Measurements from ENCODE around the gene TMEM255B.
"Not testable (repeated sequence)": the region's sequence is repeated elsewhere in the genome, so short reads cannot be mapped to it uniquely, and the experiment has no call there.

Gene TMEM255B

DNA sequence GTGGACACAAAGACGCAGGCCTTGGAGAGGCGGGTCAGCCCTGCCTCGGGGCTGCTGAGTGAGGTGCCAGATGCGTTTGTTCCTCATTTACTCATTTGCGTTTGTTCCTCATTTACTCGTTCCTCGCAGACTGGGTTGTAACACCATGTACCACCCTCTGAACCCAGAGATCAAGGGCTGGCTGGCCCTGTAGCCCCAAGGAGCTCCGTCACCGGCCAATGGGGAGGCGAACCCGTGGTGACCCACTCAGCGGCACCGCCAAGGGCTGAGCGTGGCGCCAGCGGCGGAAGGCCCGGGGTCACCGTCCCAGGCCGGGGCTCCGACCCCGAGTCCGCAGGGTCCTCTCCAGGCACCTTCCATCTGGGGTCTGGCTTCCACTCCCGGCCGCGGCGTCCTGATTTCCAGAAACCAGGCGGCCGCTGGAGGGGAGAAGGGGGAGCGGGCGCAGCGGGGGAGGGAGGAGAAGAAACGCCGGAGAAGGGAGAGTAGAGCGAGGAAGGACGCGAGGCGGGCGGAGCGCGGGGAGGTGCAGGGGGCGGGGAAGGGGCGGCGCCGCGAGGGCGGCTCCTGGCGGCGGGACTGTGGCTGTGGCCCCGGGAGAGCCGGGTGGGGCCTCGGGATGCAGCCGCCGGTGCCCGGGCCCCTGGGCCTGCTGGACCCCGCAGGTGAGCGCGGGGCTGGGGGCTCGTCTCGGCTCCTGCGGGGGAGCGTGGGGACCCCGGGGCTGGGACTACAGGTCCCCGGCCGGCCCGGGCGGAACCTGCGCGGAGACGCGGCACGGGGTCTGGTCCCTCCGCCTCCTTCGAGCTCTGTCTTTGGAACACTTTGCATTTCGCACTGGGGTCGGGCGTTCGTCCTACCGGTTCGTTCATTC lies at the start of gene TMEM255B:
Gene TMEM255B (plus strand): TSS at position 576 of the 874 bp plus-strand sequence. CDS start 44 bp downstream, at position 620.
- DNase-seq: peak; percentile 75

- no peak for DNase-seq
These were observed 36.1 kb upstream of the TMEM255B start for GRCh38 chr13:113722921-113723320.

- no peak for DNase-seq
These were observed 35.5 kb upstream of the TMEM255B start for GRCh38 chr13:113723410-113724015.

DNA sequence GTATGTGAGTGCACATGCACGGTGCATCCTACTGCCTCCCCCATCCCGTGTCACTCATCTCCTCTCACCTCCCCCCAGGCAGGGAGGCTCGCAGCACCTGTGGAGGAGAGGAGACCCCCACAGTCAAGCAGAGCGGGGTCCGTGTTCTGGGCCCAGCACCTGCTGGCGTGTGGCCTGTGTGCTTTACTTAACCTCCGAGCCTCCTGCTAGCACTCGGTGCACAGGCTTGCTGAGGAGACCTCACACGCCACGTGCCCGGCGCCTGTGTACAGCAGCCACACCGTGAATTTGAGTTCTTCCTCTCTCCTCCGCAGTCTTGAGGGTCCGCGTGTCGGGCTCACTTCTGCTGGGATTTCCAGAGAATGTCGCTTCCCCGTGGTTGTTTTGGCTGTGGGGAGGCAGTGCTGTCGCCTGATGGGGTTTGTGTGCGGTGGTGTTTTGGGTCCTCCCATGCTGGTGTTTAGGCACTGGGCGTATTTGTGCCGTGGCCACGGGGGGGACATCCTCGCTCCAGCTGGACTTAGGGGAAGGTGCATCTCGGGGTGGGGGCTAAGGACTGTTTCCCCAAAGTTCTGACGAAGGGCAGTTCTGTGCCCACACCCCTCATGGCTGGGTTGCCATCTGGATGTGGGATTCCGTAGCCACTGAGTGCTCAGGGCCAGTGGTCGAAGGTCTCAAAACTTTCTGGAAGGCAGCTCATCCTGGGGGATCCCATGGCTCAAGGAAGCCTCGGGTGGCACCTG lies 34.8 kb upstream of the TMEM255B start:
- no peak for DNase-seq

DNA sequence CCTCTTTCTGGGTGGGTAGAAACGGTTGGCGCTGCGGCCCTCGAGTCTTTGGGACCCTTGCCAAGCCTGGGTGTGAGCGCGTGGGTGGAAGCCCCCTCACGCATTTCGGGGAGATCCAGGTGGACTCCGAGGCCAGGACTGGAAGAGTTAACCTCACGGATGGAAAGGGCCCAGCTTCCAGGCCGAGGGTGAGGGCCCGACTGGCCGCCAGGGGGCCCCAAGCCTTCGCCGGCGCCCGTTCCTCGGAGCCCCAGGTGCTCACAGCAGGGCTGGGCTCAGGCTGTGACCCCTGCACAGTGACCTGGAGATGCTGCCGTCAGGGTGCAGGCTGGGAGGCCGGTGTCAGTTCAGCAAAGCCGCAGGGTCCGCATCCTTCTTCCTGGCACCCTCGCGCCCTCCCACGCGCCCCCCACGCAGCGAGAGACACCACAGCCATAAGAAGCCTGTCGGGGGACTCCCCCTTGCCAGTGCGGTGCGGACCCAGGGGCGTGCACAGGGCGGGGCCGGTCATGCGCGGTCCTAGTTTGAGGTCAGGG lies 34.2 kb upstream of the TMEM255B start:
- peak; percentile 31 for DNase-seq

GRCh38 chr13:113725329-113726105 lies 33.5 kb upstream of the TMEM255B start:
- DNase-seq: not testable (repeated sequence)

GRCh38 chr13:113726106-113726821 lies 32.8 kb upstream of the TMEM255B start:
- DNase-seq: not testable (repeated sequence)

- no peak for DNase-seq
These were observed 32.0 kb upstream of the TMEM255B start for GRCh38 chr13:113726961-113727411.

GRCh38 chr13:113728571-113729054 lies 30.4 kb upstream of the TMEM255B start:
- DNase-seq: no peak

GRCh38 chr13:113729187-113730019 lies 29.6 kb upstream of the TMEM255B start:
- no peak for DNase-seq

DNA sequence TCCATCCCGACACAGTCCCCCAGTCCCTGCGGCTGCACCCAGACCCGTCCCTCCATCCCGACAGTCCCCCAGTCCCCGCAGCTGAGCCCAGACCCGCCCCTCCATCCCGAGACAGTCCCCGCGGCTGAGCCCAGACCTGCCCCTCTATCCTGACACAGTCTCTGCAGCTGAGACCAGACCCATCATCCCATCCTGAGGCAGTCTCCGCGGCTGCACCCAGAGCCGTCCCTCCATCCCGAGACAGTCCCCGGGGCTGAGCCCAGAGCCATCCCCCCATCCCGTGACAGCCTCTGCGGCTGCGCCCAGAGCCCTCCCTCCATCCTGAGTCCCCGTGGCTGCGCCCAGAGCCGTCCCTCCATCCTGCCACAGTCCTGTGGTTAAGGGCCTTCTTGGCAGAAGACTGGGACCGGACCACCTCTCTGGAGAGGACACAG lies 28.8 kb upstream of the TMEM255B start:
- DNase-seq: no peak

DNA sequence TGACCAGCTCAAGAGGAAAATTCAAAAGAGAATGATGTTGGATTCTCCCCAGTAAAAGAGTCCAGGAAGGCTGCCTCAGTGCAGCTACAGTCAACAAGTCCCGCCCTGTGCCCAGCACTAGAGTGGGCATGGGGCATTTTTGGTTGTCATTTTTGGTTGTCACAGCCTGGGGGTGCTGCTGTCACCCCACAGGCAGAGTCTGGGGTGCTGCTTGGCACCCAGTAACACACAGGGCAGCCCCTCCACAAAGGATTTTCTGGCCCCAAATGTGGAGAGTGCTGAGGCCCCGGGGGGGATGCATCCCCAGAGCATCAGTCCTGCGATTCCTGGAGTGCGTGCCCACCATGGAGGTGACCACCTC lies 28.2 kb upstream of the TMEM255B start:
- no peak for DNase-seq

DNA sequence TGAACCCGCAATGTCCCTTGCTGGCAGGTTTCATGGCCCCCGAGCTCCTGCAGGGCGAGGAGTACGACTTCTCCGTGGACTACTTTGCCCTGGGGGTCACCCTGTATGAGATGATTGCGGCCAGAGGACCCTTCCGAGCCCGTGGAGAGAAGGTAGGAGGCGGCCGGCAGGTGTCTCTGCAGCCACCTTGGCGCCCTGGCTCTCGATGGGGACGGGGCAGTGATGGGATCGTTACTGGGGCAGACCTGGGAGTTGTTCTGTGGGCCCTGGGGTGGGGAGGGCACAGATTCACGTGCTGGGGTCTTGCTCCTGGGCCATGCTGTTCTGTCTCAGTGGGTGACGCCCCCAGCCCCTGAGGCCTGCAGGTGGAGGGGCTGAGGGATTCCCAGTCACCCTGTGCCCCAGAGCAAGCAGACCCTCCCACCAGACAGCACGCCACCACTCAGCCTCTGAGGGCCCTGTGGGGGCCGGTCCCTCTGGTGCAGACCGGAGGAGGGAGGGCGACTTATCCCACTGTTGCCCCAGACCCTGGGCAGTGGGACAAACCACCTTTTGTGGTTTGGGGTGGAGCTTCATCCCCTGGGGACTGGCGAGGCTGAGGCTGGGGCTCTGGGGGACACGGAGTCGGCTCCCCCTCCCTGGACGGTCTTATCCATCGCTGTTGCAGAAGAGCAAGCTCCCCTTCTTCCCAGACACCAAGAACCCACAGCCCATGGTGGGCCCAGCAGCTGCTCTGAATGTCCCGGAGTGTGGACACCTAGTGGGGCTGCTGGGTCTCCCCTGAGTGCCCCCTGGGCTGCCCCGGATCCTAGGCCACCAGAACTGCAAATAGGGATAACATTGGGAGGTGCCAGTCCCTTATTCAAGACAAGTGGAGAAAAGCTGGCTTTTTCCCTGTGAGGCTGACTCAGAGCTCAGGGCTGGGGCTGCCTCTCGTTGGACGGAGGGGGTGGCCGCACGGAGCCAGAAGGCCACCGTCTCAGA lies 27.5 kb upstream of the TMEM255B start:
- no peak for DNase-seq

DNA sequence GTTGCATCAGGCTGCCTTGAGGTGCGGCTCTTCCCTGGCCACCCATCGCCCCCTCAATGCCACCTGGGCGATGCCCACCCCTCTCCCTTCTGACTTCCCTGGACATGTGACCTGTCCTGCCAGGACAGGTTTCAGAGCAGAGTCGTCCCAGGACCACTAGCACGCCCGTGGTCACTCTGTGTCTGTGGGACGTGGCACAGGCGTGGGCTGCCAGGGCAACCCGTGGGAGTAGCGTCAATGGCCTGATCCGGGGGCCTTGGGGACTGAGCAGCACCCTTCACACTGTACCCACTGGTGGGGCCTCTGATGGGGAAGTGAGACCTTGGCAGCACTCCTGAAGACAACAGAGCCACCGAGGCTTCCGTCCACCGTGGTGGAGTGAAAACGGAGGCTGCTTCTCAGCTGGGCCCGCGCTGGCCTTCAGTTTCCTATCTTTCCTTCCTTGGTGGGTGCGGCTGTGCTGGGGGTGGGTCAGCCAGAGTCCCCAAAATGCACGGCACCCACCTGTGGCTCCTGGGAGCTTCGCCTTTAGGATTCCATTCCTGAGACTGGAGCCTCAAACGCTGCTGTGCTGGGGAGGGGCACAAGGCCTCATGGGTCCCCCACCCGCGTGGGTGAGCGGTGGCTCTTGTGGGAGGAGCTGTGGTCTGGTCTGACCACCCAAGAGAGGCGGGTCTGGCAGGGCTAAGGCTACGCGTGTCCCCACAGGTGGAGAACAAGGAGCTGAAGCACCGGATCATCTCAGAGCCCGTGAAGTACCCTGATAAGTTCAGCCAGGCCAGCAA lies 26.7 kb upstream of the TMEM255B start:
- DNase-seq: no peak

GRCh38 chr13:113732961-113733950 lies 25.8 kb upstream of the TMEM255B start:
- DNase-seq: no peak

GRCh38 chr13:113734099-113734825 lies 24.8 kb upstream of the TMEM255B start:
- no peak for DNase-seq

DNA sequence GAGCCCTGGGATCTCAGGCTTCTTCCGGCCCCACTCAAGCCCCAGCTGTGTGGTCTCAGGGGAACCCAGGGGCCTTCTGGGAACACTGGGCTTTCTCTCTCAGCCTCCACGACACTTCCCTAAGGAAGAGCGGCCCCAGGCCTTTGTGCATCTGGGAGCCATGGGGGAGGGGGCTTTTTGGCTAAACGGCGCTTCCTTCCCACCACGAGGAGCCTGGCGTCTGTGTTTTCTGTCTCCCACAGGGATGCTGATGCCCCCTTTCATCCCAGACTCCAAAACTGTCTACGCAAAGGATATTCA lies 24.2 kb upstream of the TMEM255B start:
- DNase-seq: no peak
